ENCODE results near the gene ENPP1.

GRCh38 chr6:131916847-131917246, 109.0 kb downstream of the ENPP1 start:
- no peak for TF ChIP-seq POLR2A (IDR thresholded peaks at IDR 0.05)
- TF ChIP-seq, protein P1, sequence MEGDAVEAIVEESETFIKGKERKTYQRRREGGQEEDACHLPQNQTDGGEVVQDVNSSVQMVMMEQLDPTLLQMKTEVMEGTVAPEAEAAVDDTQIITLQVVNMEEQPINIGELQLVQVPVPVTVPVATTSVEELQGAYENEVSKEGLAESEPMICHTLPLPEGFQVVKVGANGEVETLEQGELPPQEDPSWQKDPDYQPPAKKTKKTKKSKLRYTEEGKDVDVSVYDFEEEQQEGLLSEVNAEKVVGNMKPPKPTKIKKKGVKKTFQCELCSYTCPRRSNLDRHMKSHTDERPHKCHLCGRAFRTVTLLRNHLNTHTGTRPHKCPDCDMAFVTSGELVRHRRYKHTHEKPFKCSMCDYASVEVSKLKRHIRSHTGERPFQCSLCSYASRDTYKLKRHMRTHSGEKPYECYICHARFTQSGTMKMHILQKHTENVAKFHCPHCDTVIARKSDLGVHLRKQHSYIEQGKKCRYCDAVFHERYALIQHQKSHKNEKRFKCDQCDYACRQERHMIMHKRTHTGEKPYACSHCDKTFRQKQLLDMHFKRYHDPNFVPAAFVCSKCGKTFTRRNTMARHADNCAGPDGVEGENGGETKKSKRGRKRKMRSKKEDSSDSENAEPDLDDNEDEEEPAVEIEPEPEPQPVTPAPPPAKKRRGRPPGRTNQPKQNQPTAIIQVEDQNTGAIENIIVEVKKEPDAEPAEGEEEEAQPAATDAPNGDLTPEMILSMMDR (IDR thresholded peaks at IDR 0.05), result no peak

Data from ovary (tissue), 3 donors.